Erythroblast (primary cell): Measurements from ENCODE around the gene ACAD10.

Source experiments
- GATA1 ChIP-seq: IDR thresholded peaks from 2 replicates; pipeline ENCODE4 v1.6.1; 2011; ENCODE audit warnings: low read depth, mild to moderate bottlenecking, control low read depth, low read length, moderate library complexity
- POLR2A ChIP-seq: IDR thresholded peaks from 2 replicates; pipeline ENCODE4 v1.6.1; 2011; ENCODE audit warnings: mild to moderate bottlenecking, low read length

GRCh38 chr12:111728795-111729194 is 42.9 kb downstream of the ACAD10 start:
- no peak for TF ChIP-seq POLR2A
- TF ChIP-seq GATA1 = no peak
